ENCODE results near the gene RNF180. TPM values are rescaled to one million over a fixed set of nuclear protein-coding genes. Genes with fewer than 3 reads are reported as not detected.

Gene RNF180
- total and polyA plus RNA-seq, 10 of the 15 experiments (the other 5 are each of a cell fraction or from before 2014, with no cell fraction given), result 0.16 to 1.2 (median 0.73) TPM

DNA sequence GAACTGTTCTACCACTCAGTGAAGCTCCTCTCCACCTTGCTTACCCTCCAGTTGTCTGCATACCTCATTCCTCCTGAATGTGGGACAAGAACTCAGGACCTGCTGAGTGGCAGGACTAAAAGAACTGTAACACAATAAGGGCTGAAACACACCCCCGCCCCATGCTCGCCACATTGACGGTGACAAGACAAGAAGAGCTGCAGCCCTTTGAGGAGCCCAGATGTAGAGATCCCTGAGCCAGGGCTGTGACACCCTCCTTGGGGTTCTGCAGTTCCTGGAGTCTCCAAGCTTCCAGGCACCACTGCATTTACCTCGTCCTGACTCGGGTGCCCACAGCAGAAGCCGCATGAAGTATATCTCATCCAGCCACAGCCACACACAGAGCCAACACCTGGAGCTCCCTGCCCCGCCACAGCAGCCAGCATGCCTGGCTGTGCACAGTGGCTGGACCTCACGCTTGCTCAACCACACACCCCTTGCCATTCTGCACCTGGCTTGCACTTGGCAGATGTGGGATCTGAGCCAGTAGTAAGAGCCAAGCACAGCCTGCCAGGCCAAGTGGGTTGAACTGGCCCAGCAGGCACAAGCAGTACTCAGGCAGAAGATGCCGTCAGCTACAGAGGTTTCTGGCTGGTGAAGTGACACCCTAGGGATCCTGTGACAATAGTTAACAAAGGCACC is 166.1 kb downstream of the RNF180 start:
- WGBS (ENCODE audit: insufficient coverage, insufficient replicate concordance, low lambda C conversion rate, missing lambda C conversion rate), result 35% methylated on average over 9 of the region's 9 CpGs
- H4K20me1 ChIP-seq (ENCODE audit: control insufficient read depth, insufficient read depth), result no peaks in the 10 kb centered on the region
- ChIA-PET RAD21 (ENCODE audit: unreplicated experiment) (no interaction called here), CTCF (no interaction called here), POLR2A (no interaction called here), SMC1A (ENCODE audit: uncharacterized antibody, unreplicated experiment) (no interaction called here)
- no peak overlapping the region for H2AFZ ChIP-seq (ENCODE audit: control insufficient read depth, low read depth, low read length)
- TF ChIP-seq ASH2L (IDR thresholded peaks at IDR 0.05; ENCODE audit: borderline replicate concordance, low read depth), result no peak
- FAIRE-seq, result no peak
- H3K9me3 ChIP-seq (replicated peaks; ENCODE audit: control insufficient read depth, insufficient read depth, low read length), result no peaks in the 10 kb centered on the region
- intact Hi-C loops (cut with micrococcal nuclease; ENCODE audit: unreplicated experiment) (loop anchor here (5.0 kb wide), 1 partner anchor 276 kb away; no protein-coding TSS in a partner anchor), in situ Hi-C loops (cut with MboI) (no loop called here)
- no peak overlapping the region for H3K4me2 ChIP-seq (ENCODE audit: control insufficient read depth, insufficient read depth)
- no peak overlapping the region for H3K9ac ChIP-seq (ENCODE audit: control insufficient read depth, insufficient read depth, low read length)
- H3K4me1 ChIP-seq (ENCODE audit: control insufficient read depth, insufficient read depth, low read length), result no peaks in the 10 kb centered on the region
- no peak overlapping the region for H3K4me3 ChIP-seq
- no peaks in the 10 kb centered on the region for H3K27me3 ChIP-seq (replicated peaks in 1 of 2; ENCODE audit: control insufficient read depth in 2 of 2, insufficient read depth in 2 of 2, low read length in 1 of 2)
- H3K36me3 ChIP-seq (ENCODE audit: control insufficient read depth in 2 of 2, insufficient read depth in 2 of 2, low read length in 1 of 2), result peaks cover 0 to 2% of the 10 kb centered on the region in 2 experiments; a peak in 1 of 4 replicates
- H3K27ac ChIP-seq (ENCODE audit: control insufficient read depth, insufficient read depth), result no peak overlapping the region
- no TSS peak for BruUV-seq (replicated peaks)
- no peaks in the 10 kb centered on the region for H3K79me2 ChIP-seq (ENCODE audit: control insufficient read depth, insufficient read depth, low read length)
- ATAC-seq, result no peak
- no peak for DNase-seq (ENCODE audit: low read depth, low spot score)

DNA sequence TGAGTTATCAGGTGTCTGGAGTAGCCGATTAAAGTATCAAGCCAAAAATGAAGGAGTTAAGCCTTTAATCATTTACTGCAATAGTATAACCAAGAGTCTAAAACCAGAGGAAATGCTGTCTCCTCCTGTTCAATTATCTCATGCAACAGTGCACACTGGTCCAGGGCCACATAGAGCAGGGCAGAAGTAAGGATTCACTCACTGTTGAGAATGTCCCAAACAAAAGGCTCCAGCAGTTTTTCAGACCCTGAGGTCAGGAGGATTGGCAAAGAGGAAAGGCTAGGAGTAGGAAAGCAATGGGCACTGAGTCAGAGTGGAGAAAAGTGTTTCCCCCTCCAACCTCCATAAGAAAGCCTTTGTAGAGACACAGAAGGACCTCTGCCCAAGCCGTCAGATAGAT is 168.2 kb downstream of the RNF180 start:
- H3K4me2 ChIP-seq (ENCODE audit: control insufficient read depth, insufficient read depth), result no peak overlapping the region
- ATAC-seq, result no peak
- DNase-seq (ENCODE audit: low read depth, low spot score), result no peak
- no peaks in the 10 kb centered on the region for H3K27me3 ChIP-seq (replicated peaks in 1 of 2; ENCODE audit: control insufficient read depth in 2 of 2, insufficient read depth in 2 of 2, low read length in 1 of 2)
- no peak overlapping the region for H2AFZ ChIP-seq (ENCODE audit: control insufficient read depth, low read depth, low read length)
- ChIA-PET SMC1A (ENCODE audit: uncharacterized antibody, unreplicated experiment) (no interaction called here), CTCF (no interaction called here), POLR2A (no interaction called here), RAD21 (ENCODE audit: unreplicated experiment) (no interaction called here)
- no peak overlapping the region for H3K4me3 ChIP-seq
- H3K36me3 ChIP-seq (ENCODE audit: control insufficient read depth in 2 of 2, insufficient read depth in 2 of 2, low read length in 1 of 2), result peaks cover 0 to 2% of the 10 kb centered on the region in 2 experiments; a peak in 1 of 4 replicates
- no peak for FAIRE-seq
- 38% methylated on average over 2 of the region's 2 CpGs for WGBS (ENCODE audit: insufficient coverage, insufficient replicate concordance, low lambda C conversion rate, missing lambda C conversion rate)
- no peak overlapping the region for H3K27ac ChIP-seq (ENCODE audit: control insufficient read depth, insufficient read depth)
- in situ Hi-C loops (cut with MboI) (no loop called here), intact Hi-C loops (cut with micrococcal nuclease; ENCODE audit: unreplicated experiment) (loop anchor here (5.0 kb wide), 1 partner anchor 273 kb away; no protein-coding TSS in a partner anchor)
- TF ChIP-seq CBX5 (IDR thresholded peaks at IDR 0.05; ENCODE audit: low read depth) (no peak), BACH1 (IDR thresholded peaks at IDR 0.05; ENCODE audit: borderline replicate concordance) (no peak), ZNF384 (IDR thresholded peaks at IDR 0.05; ENCODE audit: borderline replicate concordance, low read depth, low read length) (no peak), SUPT20H (IDR thresholded peaks at IDR 0.05; ENCODE audit: borderline replicate concordance, control insufficient read depth, low read depth, low read length) (no peak), SMARCA5 (IDR thresholded peaks at IDR 0.05) (no peak), WRNIP1 (IDR thresholded peaks at IDR 0.05; ENCODE audit: borderline replicate concordance, low read depth, low read length) (no peak), MTA3 (IDR thresholded peaks at IDR 0.05; ENCODE audit: borderline replicate concordance, low read length) (no peak), RCOR1 (conservative IDR thresholded peaks at IDR 0.05; ENCODE audit: low read depth, low read length) (no peak), KLF5 (IDR thresholded peaks at IDR 0.05; ENCODE audit: partially characterized antibody) (no peak), GATAD2B (conservative IDR thresholded peaks at IDR 0.05; ENCODE audit: low read depth) (no peak), FOXM1 (IDR thresholded peaks at IDR 0.05; ENCODE audit: low read depth, low read length) (no peak), STAT1 (conservative IDR thresholded peaks at IDR 0.05) (no peak), IKZF1 (conservative IDR thresholded peaks at IDR 0.05) (no peak)
- TF ChIP-seq, protein P1, sequence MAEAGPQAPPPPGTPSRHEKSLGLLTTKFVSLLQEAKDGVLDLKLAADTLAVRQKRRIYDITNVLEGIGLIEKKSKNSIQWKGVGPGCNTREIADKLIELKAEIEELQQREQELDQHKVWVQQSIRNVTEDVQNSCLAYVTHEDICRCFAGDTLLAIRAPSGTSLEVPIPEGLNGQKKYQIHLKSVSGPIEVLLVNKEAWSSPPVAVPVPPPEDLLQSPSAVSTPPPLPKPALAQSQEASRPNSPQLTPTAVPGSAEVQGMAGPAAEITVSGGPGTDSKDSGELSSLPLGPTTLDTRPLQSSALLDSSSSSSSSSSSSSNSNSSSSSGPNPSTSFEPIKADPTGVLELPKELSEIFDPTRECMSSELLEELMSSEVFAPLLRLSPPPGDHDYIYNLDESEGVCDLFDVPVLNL (IDR thresholded peaks at IDR 0.05; ENCODE audit: low read depth, low read length), result no peak
- TF ChIP-seq, protein P2, sequence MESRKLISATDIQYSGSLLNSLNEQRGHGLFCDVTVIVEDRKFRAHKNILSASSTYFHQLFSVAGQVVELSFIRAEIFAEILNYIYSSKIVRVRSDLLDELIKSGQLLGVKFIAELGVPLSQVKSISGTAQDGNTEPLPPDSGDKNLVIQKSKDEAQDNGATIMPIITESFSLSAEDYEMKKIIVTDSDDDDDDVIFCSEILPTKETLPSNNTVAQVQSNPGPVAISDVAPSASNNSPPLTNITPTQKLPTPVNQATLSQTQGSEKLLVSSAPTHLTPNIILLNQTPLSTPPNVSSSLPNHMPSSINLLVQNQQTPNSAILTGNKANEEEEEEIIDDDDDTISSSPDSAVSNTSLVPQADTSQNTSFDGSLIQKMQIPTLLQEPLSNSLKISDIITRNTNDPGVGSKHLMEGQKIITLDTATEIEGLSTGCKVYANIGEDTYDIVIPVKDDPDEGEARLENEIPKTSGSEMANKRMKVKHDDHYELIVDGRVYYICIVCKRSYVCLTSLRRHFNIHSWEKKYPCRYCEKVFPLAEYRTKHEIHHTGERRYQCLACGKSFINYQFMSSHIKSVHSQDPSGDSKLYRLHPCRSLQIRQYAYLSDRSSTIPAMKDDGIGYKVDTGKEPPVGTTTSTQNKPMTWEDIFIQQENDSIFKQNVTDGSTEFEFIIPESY (IDR thresholded peaks at IDR 0.05), result no peak
- H3K4me1 ChIP-seq (ENCODE audit: control insufficient read depth, insufficient read depth, low read length), result no peaks in the 10 kb centered on the region
- no peaks in the 10 kb centered on the region for H4K20me1 ChIP-seq (ENCODE audit: control insufficient read depth, insufficient read depth)
- H3K9ac ChIP-seq (ENCODE audit: control insufficient read depth, insufficient read depth, low read length), result no peak overlapping the region
- H3K9me3 ChIP-seq (replicated peaks; ENCODE audit: control insufficient read depth, insufficient read depth, low read length), result no peaks in the 10 kb centered on the region
- H3K79me2 ChIP-seq (ENCODE audit: control insufficient read depth, insufficient read depth, low read length), result no peaks in the 10 kb centered on the region
- no TSS peak for BruUV-seq (replicated peaks)
